GM12864 (cell line): Measurements from ENCODE around the gene DTD1.

Experiments used
- DNase-seq: peaks from one replicate; pipeline ENCODE4 v3.0.0-alpha.2; 2011; ENCODE audit warnings: low read depth
- H3K4me3 ChIP-seq: 2 replicates; pipeline ENCODE4 v1.5.1; 2011; ENCODE audit warnings: mild to moderate bottlenecking, low read depth, low read length, control low read depth
- CTCF ChIP-seq: IDR thresholded peaks from 2 replicates; pipeline ENCODE4 v1.5.1; 2011; ENCODE audit warnings: low read depth, mild to moderate bottlenecking, moderate library complexity, low read length, control low read depth, inconsistent platforms; ENCODE audit errors: missing control alignments

The DTD1 gene

GRCh38 chr20:18639501-18639979 lies 51.7 kb downstream of the DTD1 start:
- no peak overlapping the region for H3K4me3 ChIP-seq
- TF ChIP-seq CTCF, result no peak
- DNase-seq, result no peak

- TF ChIP-seq CTCF, result no peak
- no peak overlapping the region for H3K4me3 ChIP-seq
- no peak for DNase-seq
Measured at GRCh38 chr20:18645196-18645745, 57.4 kb downstream of the DTD1 start.

GRCh38 chr20:18645851-18646250 lies 58.0 kb downstream of the DTD1 start:
- TF ChIP-seq CTCF, result no peak
- no peak overlapping the region for H3K4me3 ChIP-seq
- DNase-seq, result no peak

GRCh38 chr20:18647777-18648176 lies 59.9 kb downstream of the DTD1 start:
- DNase-seq, result no peak
- TF ChIP-seq CTCF, result no peak
- H3K4me3 ChIP-seq, result no peak overlapping the region

GRCh38 chr20:18650224-18650623 lies 62.4 kb downstream of the DTD1 start:
- no peak for DNase-seq
- H3K4me3 ChIP-seq, result no peak overlapping the region
- TF ChIP-seq CTCF, result no peak

- DNase-seq, result no peak
- no peak for TF ChIP-seq CTCF
- no peak overlapping the region for H3K4me3 ChIP-seq
Measured at GRCh38 chr20:18653736-18654447, 66.0 kb downstream of the DTD1 start.

- no peak for TF ChIP-seq CTCF
- no peak overlapping the region for H3K4me3 ChIP-seq
Measured at GRCh38 chr20:18654448-18654773, 66.6 kb downstream of the DTD1 start.

More at GRCh38 chr20:18654448-18654773, 66.6 kb downstream of the DTD1 start:
- DNase-seq, result no peak
